ENCODE measurements around the gene ADK.

DNA sequence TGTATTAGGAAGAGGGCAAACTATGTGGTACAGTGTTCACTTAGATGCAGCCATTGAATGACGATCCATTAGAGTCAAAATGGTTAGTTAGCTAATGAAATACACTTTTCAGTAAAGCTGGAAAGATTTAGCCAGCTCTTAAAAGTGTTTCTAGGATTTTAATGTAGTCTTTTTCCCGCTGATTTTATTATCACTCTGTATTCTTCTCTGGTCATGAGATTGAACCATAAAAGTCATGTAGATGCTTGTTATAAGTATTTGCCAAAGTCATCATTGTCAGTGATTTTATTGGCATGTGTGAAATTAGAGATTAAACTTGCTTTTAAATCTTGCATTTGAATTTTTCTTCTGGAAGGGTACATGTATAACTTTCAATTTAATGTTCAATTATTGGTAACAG lies 93.8 kb downstream of the ADK start:
- TF ChIP-seq, protein P1, sequence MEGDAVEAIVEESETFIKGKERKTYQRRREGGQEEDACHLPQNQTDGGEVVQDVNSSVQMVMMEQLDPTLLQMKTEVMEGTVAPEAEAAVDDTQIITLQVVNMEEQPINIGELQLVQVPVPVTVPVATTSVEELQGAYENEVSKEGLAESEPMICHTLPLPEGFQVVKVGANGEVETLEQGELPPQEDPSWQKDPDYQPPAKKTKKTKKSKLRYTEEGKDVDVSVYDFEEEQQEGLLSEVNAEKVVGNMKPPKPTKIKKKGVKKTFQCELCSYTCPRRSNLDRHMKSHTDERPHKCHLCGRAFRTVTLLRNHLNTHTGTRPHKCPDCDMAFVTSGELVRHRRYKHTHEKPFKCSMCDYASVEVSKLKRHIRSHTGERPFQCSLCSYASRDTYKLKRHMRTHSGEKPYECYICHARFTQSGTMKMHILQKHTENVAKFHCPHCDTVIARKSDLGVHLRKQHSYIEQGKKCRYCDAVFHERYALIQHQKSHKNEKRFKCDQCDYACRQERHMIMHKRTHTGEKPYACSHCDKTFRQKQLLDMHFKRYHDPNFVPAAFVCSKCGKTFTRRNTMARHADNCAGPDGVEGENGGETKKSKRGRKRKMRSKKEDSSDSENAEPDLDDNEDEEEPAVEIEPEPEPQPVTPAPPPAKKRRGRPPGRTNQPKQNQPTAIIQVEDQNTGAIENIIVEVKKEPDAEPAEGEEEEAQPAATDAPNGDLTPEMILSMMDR (IDR thresholded peaks at IDR 0.05; ENCODE audit: insufficient read depth, low read length): no peak
- no peak for TF ChIP-seq POLR2AphosphoS5 (IDR thresholded peaks at IDR 0.05; ENCODE audit: low read depth)

Measured in HL-60 (cell line).